ENCODE data around the gene NDUFAF3. TPM values are rescaled to one million over a fixed set of nuclear protein-coding genes. Genes with fewer than 3 reads are reported as not detected.

NDUFAF3 gene
- polyA plus RNA-seq, 4 donors = 56.8 to 82.4 (median 72.1) TPM

GRCh38 chr3:48996640-48997039 lies 25.3 kb upstream of the NDUFAF3 start:
- no peak for DNase-seq
- WGBS, 3 donors = 91 to 96% (median 93%) methylated on average over 8 of the region's 8 CpGs
- H3K9me3 ChIP-seq (ENCODE audit: control insufficient read depth in 2 of 2, insufficient read depth in 1 of 2, low read depth in 1 of 2, low read length in 1 of 2) = no peaks in the 10 kb centered on the region
- H3K4me3 ChIP-seq (ENCODE audit: low read depth in 1 of 3, low read length in 3 of 3) = no peak overlapping the region
- no peaks in the 10 kb centered on the region for H3K27me3 ChIP-seq (ENCODE audit: control insufficient read depth in 3 of 3, insufficient read depth in 3 of 3, low read length in 3 of 3)
- H3K27ac ChIP-seq (ENCODE audit: low read depth in 1 of 3, low read length in 2 of 3) = no peak overlapping the region
- peaks cover 0 to 65% (median 0%) of the 10 kb centered on the region in 3 donors for H3K36me3 ChIP-seq (ENCODE audit: control insufficient read depth in 3 of 3, insufficient read depth in 2 of 3, low read depth in 1 of 3, low read length in 3 of 3)
- H3K4me1 ChIP-seq (ENCODE audit: control insufficient read depth in 3 of 3, insufficient read depth in 2 of 3, low read depth in 1 of 3, low read length in 2 of 3) = peaks cover 0 to 35% (median 3%) of the 10 kb centered on the region in 3 donors
- no peak for FAIRE-seq

GRCh38 chr3:48997102-48997635 lies 24.8 kb upstream of the NDUFAF3 start:
- Histone ChIP-seq H3K4me3 (ENCODE audit: low read depth in 1 of 3, low read length in 3 of 3) (no peak overlapping the region), H3K27me3 (ENCODE audit: control insufficient read depth in 3 of 3, insufficient read depth in 3 of 3, low read length in 3 of 3) (no peaks in the 10 kb centered on the region), H3K27ac (ENCODE audit: low read depth in 1 of 3, low read length in 2 of 3) (no peak overlapping the region), H3K4me1 (ENCODE audit: control insufficient read depth in 3 of 3, insufficient read depth in 2 of 3, low read depth in 1 of 3, low read length in 2 of 3) (peaks cover 0 to 36% (median 0%) of the 10 kb centered on the region in 3 donors), H3K9me3 (ENCODE audit: control insufficient read depth in 2 of 2, insufficient read depth in 1 of 2, low read depth in 1 of 2, low read length in 1 of 2) (no peaks in the 10 kb centered on the region), H3K36me3 (ENCODE audit: control insufficient read depth in 3 of 3, insufficient read depth in 2 of 3, low read depth in 1 of 3, low read length in 3 of 3) (peaks cover 0 to 70% (median 0%) of the 10 kb centered on the region in 3 donors)
- no peak for FAIRE-seq
- 86 to 91% (median 88%) methylated on average over 8 of the region's 8 CpGs for WGBS, 3 donors
- no peak for DNase-seq

DNA sequence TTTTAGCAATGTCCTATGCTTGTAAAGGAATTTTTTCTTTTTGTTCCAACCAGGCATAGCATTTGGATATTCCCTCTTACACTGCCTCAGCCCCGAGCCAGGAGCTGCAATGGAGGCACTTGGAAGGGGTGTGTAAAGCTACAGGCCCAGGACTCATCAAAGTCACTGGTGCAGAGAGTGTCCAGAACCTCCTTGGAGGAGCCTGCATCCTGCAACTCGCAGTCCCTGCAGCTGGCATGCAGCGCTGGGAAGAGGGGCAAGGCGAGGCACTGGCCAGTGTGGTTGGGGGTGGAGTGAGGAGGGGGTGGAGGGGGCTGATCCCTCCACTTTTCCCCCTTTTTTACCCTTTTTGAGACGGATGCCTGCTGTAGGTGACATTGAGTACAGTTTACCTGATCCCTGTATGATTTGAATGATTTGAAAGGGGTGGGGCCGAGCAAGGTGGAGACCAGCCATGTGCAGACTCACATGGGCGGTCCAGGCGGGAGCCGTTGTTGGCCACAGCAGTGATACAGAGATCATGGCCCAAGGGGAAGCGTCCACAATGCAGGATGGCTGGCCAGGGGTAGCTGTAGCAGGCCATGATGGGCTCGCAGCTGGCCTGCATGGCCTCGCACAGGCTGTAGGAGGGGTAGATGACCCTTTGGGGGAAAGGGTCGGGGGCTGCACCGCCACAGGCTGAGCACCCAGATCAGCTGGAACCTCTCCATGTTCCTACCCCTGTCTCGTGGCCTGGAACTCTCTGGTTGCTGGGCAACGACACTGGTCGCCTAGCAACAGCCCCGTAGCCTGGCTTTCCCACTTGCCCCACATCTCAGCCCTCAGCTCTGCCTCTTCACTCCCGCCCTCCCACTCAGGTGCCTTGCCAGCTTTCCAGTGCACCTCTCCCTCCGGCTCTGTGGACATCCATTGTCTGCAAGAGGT lies 23.9 kb upstream of the NDUFAF3 start:
- Histone ChIP-seq H3K27ac (ENCODE audit: low read depth in 1 of 3, low read length in 2 of 3) (peak overlapping the region in 1 of 3 donors; percentile 44), H3K36me3 (ENCODE audit: control insufficient read depth in 3 of 3, insufficient read depth in 2 of 3, low read depth in 1 of 3, low read length in 3 of 3) (peaks cover 0 to 73% (median 0%) of the 10 kb centered on the region in 3 donors), H3K4me3 (ENCODE audit: low read depth in 1 of 3, low read length in 3 of 3) (no peak overlapping the region), H3K27me3 (ENCODE audit: control insufficient read depth in 3 of 3, insufficient read depth in 3 of 3, low read length in 3 of 3) (no peaks in the 10 kb centered on the region), H3K9me3 (ENCODE audit: control insufficient read depth in 2 of 2, insufficient read depth in 1 of 2, low read depth in 1 of 2, low read length in 1 of 2) (no peaks in the 10 kb centered on the region), H3K4me1 (ENCODE audit: control insufficient read depth in 3 of 3, insufficient read depth in 2 of 3, low read depth in 1 of 3, low read length in 2 of 3) (peaks cover 0 to 36% (median 0%) of the 10 kb centered on the region in 3 donors)
- FAIRE-seq (no peak), DNase-seq (no peak)
- WGBS, 3 donors = 82 to 89% (median 87%) methylated on average over 17 to 20 of the region's 20 CpGs

GRCh38 chr3:48999085-48999858 lies 22.6 kb upstream of the NDUFAF3 start:
- WGBS, 3 donors = 82 to 87% (median 84%) methylated on average over 8 of the region's 8 CpGs
- H3K27ac ChIP-seq (ENCODE audit: low read depth in 1 of 3, low read length in 2 of 3) = peak overlapping the region in 1 of 3 donors; percentile 75
- no peaks in the 10 kb centered on the region for H3K9me3 ChIP-seq (ENCODE audit: control insufficient read depth in 2 of 2, insufficient read depth in 1 of 2, low read depth in 1 of 2, low read length in 1 of 2)
- DNase-seq (peak in 1 of 2 donors; percentile 38), FAIRE-seq (no peak)
- H3K36me3 ChIP-seq (ENCODE audit: control insufficient read depth in 3 of 3, insufficient read depth in 2 of 3, low read depth in 1 of 3, low read length in 3 of 3) = peaks cover 0 to 81% (median 0%) of the 10 kb centered on the region in 3 donors
- peaks cover 0 to 36% (median 0%) of the 10 kb centered on the region in 3 donors for H3K4me1 ChIP-seq (ENCODE audit: control insufficient read depth in 3 of 3, insufficient read depth in 2 of 3, low read depth in 1 of 3, low read length in 2 of 3)
- no peaks in the 10 kb centered on the region for H3K27me3 ChIP-seq (ENCODE audit: control insufficient read depth in 3 of 3, insufficient read depth in 3 of 3, low read length in 3 of 3)
- H3K4me3 ChIP-seq (ENCODE audit: low read depth in 1 of 3, low read length in 3 of 3) = no peak overlapping the region

DNA sequence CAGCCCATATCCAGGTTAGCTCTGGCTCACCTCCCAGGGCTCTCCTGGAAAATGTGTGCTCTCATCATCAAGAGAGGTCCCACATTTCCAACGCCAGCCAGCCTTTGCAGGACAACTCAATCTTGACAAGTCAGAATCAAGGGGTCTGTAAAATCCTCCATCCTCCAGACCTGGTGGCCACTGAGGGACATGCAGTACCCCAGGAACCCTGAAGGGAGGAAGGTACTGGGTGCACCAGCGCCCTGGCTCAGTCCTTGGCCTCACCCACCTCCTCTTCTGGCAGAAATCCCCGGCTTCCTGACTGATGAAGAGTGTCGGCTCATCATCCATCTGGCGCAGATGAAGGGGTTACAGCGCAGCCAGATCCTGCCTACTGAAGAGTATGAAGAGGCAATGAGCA lies 20.8 kb upstream of the NDUFAF3 start:
- WGBS, 3 donors = 85 to 88% (median 88%) methylated on average over 6 of the region's 6 CpGs
- DNase-seq (no peak), FAIRE-seq (no peak)
- H3K4me3 ChIP-seq (ENCODE audit: low read depth in 1 of 3, low read length in 3 of 3) = no peak overlapping the region
- no peak overlapping the region for H3K27ac ChIP-seq (ENCODE audit: low read depth in 1 of 3, low read length in 2 of 3)
- H3K27me3 ChIP-seq (ENCODE audit: control insufficient read depth in 3 of 3, insufficient read depth in 3 of 3, low read length in 3 of 3) = no peaks in the 10 kb centered on the region
- H3K9me3 ChIP-seq (ENCODE audit: control insufficient read depth in 2 of 2, insufficient read depth in 1 of 2, low read depth in 1 of 2, low read length in 1 of 2) = no peaks in the 10 kb centered on the region
- peaks cover 0 to 48% (median 0%) of the 10 kb centered on the region in 3 donors for H3K4me1 ChIP-seq (ENCODE audit: control insufficient read depth in 3 of 3, insufficient read depth in 2 of 3, low read depth in 1 of 3, low read length in 2 of 3)
- H3K36me3 ChIP-seq (ENCODE audit: control insufficient read depth in 3 of 3, insufficient read depth in 2 of 3, low read depth in 1 of 3, low read length in 3 of 3) = peaks cover 0 to 86% (median 0%) of the 10 kb centered on the region in 3 donors

- Histone ChIP-seq H3K36me3 (ENCODE audit: control insufficient read depth in 3 of 3, insufficient read depth in 2 of 3, low read depth in 1 of 3, low read length in 3 of 3) (peaks cover 0 to 64% (median 0%) of the 10 kb centered on the region in 3 donors), H3K27ac (ENCODE audit: low read depth in 1 of 3, low read length in 2 of 3) (no peak overlapping the region), H3K27me3 (ENCODE audit: control insufficient read depth in 3 of 3, insufficient read depth in 3 of 3, low read length in 3 of 3) (no peaks in the 10 kb centered on the region), H3K4me1 (ENCODE audit: control insufficient read depth in 3 of 3, insufficient read depth in 2 of 3, low read depth in 1 of 3, low read length in 2 of 3) (peaks cover 0 to 48% (median 0%) of the 10 kb centered on the region in 3 donors), H3K4me3 (ENCODE audit: low read depth in 1 of 3, low read length in 3 of 3) (no peak overlapping the region), H3K9me3 (ENCODE audit: control insufficient read depth in 2 of 2, insufficient read depth in 1 of 2, low read depth in 1 of 2, low read length in 1 of 2) (no peaks in the 10 kb centered on the region)
- 73 to 82% (median 82%) methylated on average over 16 of the region's 16 CpGs for WGBS, 3 donors
- DNase-seq (peak; percentile 65 to 67), FAIRE-seq (no peak)
Measured at GRCh38 chr3:49004352-49005302, 17.3 kb upstream of the NDUFAF3 start.

DNA sequence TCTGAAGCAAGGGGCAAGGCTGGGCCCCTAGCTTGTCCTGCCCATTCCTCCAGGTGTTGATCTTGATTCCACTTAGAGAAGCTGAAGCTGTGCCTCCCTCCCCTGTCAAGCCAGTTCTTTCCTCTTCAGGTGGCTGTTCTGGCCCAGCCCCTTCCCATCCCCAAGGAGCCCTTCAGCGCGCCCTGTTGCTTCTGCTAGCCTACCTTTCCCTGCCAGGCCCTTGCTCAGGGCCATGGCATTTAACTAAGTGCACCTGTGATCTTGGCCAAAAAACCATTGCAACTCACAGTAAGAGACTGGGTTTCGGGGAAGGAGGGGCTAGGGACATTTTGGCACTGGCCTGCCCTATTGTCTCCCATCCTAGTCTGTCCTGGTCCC lies 16.6 kb upstream of the NDUFAF3 start:
- Histone ChIP-seq H3K27me3 (ENCODE audit: control insufficient read depth in 3 of 3, insufficient read depth in 3 of 3, low read length in 3 of 3) (no peaks in the 10 kb centered on the region), H3K27ac (ENCODE audit: low read depth in 1 of 3, low read length in 2 of 3) (no peak overlapping the region), H3K4me1 (ENCODE audit: control insufficient read depth in 3 of 3, insufficient read depth in 2 of 3, low read depth in 1 of 3, low read length in 2 of 3) (peaks cover 0 to 41% (median 0%) of the 10 kb centered on the region in 3 donors), H3K9me3 (ENCODE audit: control insufficient read depth in 2 of 2, insufficient read depth in 1 of 2, low read depth in 1 of 2, low read length in 1 of 2) (no peaks in the 10 kb centered on the region), H3K36me3 (ENCODE audit: control insufficient read depth in 3 of 3, insufficient read depth in 2 of 3, low read depth in 1 of 3, low read length in 3 of 3) (peaks cover 0 to 69% (median 0%) of the 10 kb centered on the region in 3 donors), H3K4me3 (ENCODE audit: low read depth in 1 of 3, low read length in 3 of 3) (no peak overlapping the region)
- whole genome bisulfite sequencing, 3 donors = 94 to 100% (median 98%) methylated on average over 3 of the region's 3 CpGs
- DNase-seq (no peak), FAIRE-seq (no peak)

Data from small intestine (tissue), 7 donors.